ENCODE data around the gene TEX9.
"Not testable (repeated sequence)": the region's sequence is repeated elsewhere in the genome, so short reads cannot be mapped to it uniquely, and the experiment has no call there.

TEX9 gene

DNA sequence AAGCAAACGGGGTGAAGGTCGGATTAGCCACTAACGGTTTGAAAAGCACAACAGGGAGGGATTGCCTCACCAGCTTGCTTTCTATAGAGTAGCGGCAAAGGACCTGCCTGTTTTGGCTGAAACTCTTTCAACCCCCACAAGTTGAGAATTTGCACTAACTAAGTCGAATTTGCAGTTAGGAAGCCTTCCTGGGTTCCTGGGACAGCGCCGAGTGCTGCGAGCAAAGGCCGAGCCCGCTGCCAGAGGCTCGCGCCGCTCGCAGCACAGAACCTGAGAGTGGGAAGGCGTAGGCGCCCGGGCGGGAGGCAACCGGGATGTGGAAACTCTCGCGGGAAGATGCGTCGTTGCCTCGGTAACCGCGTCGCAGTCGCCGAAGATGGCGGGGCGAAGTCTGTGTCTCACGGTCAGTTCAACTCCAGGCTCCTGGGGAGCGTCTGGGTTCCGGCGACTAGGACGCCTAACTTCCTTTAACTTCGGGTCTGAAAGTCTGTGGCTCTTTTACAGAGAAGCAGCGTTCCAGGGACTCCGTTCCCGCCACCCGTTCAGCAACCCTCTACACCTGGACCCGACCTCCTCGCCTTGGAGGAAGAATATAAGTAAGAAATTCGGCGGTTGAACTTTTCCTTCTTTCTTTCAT is at the start of gene TEX9:
TSS of gene TEX9 (plus strand) at position 352 of the 637 bp plus-strand sequence. CDS start at position 377, 25 bp downstream.
- in situ Hi-C loops (cut with MboI; ENCODE audit: low sequenced_read_pairs), result no loop called here

- in situ Hi-C loops (cut with MboI; ENCODE audit: low sequenced_read_pairs), result not testable (repeated sequence)
These were observed 48.7 kb upstream of the TEX9 start for GRCh38 chr15:56316561-56316960.

DNA sequence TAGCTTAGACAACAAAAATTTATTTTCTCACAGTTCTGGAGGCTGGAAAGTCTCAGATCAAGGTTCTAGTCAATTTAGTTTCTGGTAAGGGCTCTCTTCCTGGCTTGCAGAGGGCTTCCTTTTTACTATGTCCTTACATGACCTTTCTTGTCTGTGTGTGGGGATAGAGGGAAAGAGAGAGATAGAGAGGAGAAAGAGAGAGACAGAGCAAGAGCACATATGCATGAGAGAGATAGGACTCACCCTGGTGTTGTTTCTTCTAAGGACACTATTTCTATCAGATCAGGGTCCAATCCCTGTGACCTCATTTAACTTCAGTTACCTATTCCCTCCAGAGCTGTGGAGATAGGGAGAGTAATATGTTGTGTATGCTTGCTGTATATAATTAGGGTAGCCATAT is 44.9 kb upstream of the TEX9 start:
- in situ Hi-C loops (cut with MboI; ENCODE audit: low sequenced_read_pairs), result no loop called here

DNA sequence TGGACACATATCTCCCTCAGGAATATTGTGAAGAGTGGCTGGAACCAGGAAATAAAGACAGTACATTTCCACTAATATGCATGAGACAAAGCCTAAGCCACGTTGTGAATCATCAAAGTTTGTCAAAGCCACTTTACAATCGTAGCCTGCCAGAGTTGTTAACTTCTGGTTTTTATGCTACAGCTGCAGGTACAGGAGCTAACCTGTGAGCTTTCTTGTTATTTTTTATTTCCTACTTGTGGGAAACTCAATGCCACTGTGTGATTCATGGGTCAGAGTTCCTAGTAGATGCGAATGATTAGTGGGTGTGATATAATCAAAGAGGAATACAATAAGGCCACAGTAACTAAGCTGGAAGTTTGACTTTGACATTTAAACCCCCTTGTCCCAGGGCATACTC is 44.4 kb upstream of the TEX9 start:
- in situ Hi-C loops (cut with MboI; ENCODE audit: low sequenced_read_pairs), result no loop called here

DNA sequence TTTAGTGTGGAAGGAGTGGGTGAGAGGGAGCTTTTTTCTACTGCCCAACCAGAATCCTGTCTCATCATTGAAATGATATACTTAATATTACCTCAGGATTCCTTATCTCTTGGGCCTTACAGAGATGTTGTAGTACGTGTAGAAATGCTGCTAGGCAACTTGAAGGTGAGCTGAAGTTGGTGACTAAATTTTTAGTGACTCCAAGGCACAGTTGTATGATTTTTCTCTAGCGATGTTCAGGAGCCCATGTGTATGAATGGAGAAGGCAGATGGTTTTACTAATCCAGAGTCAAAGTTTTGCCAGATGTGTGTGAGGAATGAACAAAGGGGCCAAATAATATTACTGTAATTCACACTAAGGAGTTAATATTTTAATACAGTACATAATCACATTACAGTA is 42.8 kb upstream of the TEX9 start:
- in situ Hi-C loops (cut with MboI; ENCODE audit: low sequenced_read_pairs), result no loop called here

DNA sequence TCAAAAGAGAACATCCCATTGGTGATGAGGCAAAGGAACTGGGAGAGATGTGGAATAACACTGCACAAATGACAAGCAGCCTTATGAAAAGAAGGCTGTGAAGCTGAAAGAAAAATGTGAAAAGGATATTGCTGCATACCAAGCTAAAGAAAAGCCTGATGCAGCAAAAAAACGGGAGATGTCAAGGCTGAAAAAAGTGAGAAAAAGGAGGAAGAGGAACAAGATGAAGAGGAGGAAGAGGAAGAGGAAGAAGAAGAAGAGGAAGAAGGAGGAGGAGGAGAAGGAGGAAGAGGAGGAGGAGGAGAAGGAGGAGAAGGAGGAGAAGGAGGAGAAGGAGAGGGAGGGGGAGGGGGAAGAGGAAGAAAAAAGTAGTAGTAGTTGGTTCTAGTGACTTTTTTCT is 41.8 kb upstream of the TEX9 start:
- in situ Hi-C loops (cut with MboI; ENCODE audit: low sequenced_read_pairs), result no loop called here

- in situ Hi-C loops (cut with MboI; ENCODE audit: low sequenced_read_pairs), result no loop called here
These were observed 40.0 kb upstream of the TEX9 start for GRCh38 chr15:56325186-56325585.

DNA sequence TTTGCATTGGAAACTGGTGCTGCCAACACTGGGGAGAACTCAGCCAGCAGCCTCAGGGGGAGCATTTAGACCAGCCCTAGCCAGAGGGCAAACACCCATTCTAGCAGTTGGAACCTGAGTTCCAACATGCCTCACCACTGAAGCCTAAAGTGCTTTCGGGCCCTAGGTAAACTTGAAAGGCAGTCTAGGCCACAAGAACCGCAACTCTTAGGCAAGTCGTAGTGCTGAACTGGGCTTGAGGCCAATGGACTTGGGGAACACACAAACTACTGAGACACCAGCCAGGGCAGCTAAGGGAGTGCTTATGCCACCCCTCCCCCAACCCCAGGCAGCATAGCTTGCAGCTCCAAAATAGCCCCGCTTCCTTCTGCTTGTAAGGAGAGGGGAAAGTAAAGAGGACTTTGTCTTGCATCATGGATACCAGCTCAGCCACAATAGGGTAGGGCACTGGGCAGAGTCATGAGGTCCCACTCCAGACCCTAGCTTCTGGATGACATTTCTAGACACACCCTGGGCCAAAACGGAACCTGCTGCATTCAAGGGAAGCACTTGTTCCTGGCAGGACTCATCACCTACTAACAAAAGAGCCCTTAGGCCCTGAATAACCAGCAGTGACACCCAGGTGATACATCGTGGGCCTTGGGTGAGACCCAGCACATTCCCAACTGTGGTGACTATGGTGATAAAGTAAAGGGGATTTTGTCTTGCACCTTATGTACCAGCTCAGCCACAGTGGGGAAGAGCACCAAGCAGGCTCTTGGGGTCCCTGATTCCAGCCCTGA is 37.3 kb upstream of the TEX9 start:
- in situ Hi-C loops (cut with MboI; ENCODE audit: low sequenced_read_pairs), result no loop called here

DNA sequence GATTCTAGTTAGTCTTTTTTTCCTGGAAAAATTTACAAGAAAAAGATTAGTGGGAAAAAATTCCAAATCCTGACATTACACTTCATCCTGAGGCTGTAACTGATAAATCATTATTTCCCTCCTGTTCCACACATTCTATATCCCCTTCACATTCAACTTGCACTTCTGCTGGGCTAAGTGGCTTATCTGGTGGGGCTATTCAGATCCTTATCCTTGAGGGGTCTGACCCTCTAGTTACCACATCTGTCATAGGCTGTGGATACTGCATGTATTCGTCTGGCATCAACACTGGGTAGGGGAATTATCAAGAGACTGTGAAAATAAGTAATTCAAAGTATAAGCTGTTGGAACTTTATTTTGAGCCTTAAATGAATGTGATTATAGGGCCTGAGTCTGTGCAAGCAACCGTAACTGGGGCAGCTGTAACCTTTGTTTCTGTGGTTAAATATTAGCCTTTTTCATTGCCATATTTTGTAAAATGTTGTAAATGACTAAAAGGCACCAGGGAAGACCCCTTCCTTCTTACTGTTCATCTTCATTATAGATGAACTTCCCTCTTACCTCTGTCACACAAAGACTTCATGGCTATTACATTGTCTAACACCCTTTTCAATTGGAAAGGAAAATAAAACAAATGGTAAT is 28.0 kb upstream of the TEX9 start:
- in situ Hi-C loops (cut with MboI; ENCODE audit: low sequenced_read_pairs), result no loop called here

DNA sequence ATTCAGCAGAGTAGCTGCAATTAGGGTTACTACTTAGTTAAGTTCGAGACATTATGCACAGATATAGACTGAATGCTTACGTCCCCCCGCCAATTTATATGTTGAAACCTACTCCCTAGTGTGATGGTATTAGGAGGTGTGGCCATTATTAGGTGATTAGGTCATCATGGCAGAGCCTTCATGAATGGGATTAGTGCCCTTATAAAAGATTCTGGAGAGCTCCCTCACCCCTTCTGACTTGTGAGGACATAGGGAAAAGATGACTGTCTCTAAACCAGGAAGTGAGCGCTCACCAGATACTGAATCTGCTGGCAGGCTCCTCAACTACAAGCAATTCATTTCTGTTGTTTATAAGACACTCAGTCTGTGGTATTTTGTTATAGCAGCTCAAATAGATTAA is 25.6 kb upstream of the TEX9 start:
- in situ Hi-C loops (cut with MboI; ENCODE audit: low sequenced_read_pairs), result no loop called here

DNA sequence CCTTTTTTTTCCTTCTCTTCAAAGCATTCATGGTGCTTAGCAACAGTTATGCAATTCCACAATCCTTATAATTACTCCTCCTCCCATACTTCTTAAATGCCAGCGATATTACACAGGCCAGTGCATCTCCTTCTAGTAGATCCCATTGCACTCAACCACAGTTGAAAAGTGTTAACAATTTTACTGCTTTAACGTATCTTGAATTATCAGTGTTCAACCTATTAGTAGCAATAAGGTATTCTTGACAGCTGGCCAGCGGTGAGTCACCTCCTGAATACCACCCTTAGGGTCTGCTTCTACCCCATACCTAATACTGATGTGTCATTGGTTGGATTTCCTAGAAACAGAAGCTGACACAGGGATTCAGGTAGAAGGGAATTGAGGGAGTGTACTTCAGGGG is 24.0 kb upstream of the TEX9 start:
- in situ Hi-C loops (cut with MboI; ENCODE audit: low sequenced_read_pairs), result no loop called here

DNA sequence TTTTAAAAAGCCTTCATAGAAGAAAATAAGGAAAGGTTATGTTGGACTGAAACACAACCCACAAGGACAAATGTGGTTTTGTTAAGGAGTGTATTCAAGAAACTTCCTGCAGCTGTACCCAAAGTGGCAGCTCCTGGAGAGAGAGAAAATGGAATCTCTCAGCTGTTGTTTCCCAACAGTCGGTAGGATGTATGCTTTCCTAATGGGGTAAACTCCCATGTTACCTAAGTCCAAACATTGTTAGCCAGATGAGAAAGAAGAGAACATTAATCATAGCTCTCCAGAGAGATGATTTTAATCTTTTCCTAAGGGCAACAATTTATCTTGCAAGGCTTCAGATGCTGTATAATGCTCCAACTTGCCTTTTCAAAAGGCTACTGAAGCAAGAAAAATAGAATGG is 22.6 kb upstream of the TEX9 start:
- in situ Hi-C loops (cut with MboI; ENCODE audit: low sequenced_read_pairs), result no loop called here

- in situ Hi-C loops (cut with MboI; ENCODE audit: low sequenced_read_pairs), result no loop called here
These were observed 21.3 kb upstream of the TEX9 start for GRCh38 chr15:56343879-56344278.

- in situ Hi-C loops (cut with MboI; ENCODE audit: low sequenced_read_pairs), result no loop called here
These were observed 20.9 kb upstream of the TEX9 start for GRCh38 chr15:56344336-56344735.

- in situ Hi-C loops (cut with MboI; ENCODE audit: low sequenced_read_pairs), result no loop called here
These were observed 18.8 kb upstream of the TEX9 start for GRCh38 chr15:56346414-56346813.

DNA sequence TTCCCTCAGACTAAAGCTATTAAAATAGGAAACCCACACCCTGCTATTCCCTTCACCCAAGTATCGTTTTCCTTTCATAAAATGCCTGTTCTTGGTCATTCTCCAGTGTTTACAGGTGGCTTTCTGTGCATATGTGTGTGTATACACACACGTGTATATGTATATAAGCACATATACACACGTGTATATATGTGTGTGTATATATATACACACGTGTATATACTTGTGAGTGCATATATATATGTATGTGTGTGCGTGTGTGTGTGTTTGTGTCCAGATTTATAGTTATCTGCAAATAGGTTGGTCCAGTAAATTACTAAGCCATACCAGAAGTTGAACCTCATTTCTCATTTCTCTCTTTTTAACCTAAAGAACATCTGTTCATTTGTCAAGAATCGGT is 15.7 kb upstream of the TEX9 start:
- in situ Hi-C loops (cut with MboI; ENCODE audit: low sequenced_read_pairs), result no loop called here

GRCh38 chr15:56351353-56351752 is 13.9 kb upstream of the TEX9 start:
- in situ Hi-C loops (cut with MboI; ENCODE audit: low sequenced_read_pairs), result no loop called here

DNA sequence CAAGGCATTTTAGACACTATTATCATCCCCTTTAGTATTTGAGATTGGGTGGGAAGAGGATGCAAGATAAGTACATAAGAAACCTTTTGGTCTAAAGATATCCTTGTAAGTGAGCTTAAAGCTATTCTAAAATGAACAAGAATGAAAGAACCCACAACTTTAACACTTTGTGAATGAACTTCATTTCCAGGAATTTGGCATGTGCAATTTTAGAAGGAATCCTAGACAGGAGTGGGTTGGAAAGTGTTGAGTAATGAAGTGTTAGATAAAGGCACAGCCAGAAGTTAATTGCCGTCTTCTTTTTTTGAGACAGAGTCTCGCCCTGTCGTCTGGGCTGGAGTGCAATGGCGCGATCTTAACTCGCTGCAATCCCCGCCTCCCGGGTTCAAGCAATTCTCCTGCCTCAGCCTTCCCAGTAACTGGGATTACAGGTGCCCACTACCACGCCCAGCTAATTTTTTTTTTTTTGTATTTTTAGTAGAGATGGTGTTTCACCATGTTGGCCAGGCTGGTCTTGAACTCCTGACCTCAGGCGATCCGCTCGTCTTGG is 13.2 kb upstream of the TEX9 start:
- in situ Hi-C loops (cut with MboI; ENCODE audit: low sequenced_read_pairs), result no loop called here

GRCh38 chr15:56353119-56353518 is 12.1 kb upstream of the TEX9 start:
- in situ Hi-C loops (cut with MboI; ENCODE audit: low sequenced_read_pairs), result no loop called here

DNA sequence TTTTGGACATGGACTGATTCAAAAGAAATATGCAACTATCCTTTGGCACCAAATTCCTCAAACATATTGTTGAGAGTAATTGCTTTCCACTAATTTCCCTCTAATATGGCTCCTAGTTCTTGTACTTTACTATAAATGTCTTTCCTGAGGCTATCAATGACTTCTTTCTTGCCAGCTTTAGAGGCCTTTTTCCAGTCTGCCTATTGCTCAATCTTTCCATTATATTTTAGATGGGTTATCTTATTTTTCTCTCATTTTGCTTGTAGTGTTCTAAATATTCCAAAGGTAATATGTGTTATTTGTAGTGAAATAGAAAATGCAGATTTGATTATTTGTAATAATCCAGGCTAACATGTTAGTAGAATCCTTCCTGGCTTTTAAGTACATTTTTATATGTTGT is 11.5 kb upstream of the TEX9 start:
- in situ Hi-C loops (cut with MboI; ENCODE audit: low sequenced_read_pairs), result no loop called here

DNA sequence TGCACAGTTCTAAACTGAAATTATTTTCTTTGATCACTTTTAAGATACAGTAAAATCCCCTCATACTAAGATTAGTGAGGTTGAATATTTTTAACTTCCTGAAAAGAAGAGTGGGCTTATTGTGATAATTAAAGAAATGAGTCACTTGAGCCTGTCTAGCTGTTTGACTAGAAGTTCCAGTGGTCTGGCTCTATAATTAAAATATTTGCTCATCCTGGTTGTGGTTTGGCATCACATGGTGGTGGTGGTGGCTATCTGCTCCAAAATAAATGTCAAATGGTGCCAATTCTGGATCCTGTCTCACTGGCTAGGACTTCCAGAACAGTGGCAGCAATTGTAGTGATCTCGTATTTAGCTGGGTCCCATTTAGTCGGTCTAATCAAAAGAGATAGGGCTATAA is 8.6 kb upstream of the TEX9 start:
- in situ Hi-C loops (cut with MboI; ENCODE audit: low sequenced_read_pairs), result no loop called here

DNA sequence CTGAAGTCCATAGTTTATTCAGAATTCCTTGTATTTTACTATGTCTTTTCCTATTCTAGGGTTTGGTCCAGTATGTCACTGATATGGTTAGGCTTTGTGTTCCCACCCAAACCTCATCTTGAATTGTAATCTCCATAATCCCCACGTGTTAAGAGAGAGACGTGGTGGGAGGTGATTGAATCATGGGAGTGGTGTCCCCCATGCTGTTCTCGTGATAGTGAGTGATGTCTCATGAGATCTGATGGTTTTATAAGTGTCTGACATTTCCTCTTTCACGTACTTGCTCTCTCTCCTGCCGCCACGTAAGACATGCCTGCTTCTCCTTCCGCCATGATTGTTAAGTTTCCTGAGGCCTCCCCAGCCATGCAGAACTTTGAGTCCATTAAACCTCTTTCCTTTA is 6.6 kb upstream of the TEX9 start:
- in situ Hi-C loops (cut with MboI; ENCODE audit: low sequenced_read_pairs), result no loop called here
